IMR-90 (cell line): ENCODE results near the gene ARHGEF4. TPM values are rescaled to one million over a fixed set of nuclear protein-coding genes. Genes with fewer than 3 reads are reported as not detected.

ENCODE experiments used
- ATAC-seq: fragments of 200-7000 bp; cut with Tn5 transposase; 2 replicates; pipeline ENCODE4 v1.9.1; 2020; ENCODE audit warnings: low read depth, mild to moderate bottlenecking, moderate library complexity
- BruUV-seq: library from RNA; stranded (reverse); fragments of 400-500 nt; replicated peaks from 2 replicates; lab custom pipeline; 2021; lab: Mats Ljungman, UMichigan
- CTCF ChIA-PET: fragments of 300-600 bp; formaldehyde crosslinking; extraction: SDS; loops from one replicate; lab custom pipeline; 2021; ENCODE audit warnings: antibody characterized with exemption; lab: Yijun Ruan, JAX
- POLR2A ChIA-PET: fragments of 300-600 bp; sonication (Branson Sonifier 250); formaldehyde crosslinking; loops from one replicate; lab custom pipeline; 2022; ENCODE audit warnings: antibody characterized with exemption; ENCODE audit not compliant: unreplicated experiment; lab: Charles Lee
- DNase-seq: peaks from one replicate; pipeline ENCODE4 v3.0.0; 2013
- H2AFZ ChIP-seq: replicated peaks from 2 replicates; pipeline ENCODE3; 2013; ENCODE audit warnings: low read length, mild to moderate bottlenecking; ENCODE audit not compliant: poor library complexity
- H2AK5ac ChIP-seq: 2 replicates; pipeline ENCODE4 v1.6.1; 2013; ENCODE audit warnings: low read depth, low read length, inconsistent platforms
- H2AK9ac ChIP-seq: replicated peaks from 2 replicates; pipeline ENCODE3; 2013; ENCODE audit warnings: mild to moderate bottlenecking, low read depth, low read length, moderate library complexity; ENCODE audit not compliant: poor library complexity
- H2BK120ac ChIP-seq: 2 replicates; pipeline ENCODE4 v1.6.1; 2013; ENCODE audit warnings: low read depth, low read length, inconsistent platforms
- H2BK15ac ChIP-seq: 3 replicates; pipeline ENCODE4 v1.6.1; 2013; ENCODE audit warnings: low read depth, low read length, inconsistent platforms
- H2BK20ac ChIP-seq: 2 replicates; pipeline ENCODE4 v1.6.1; 2013; ENCODE audit warnings: low read depth, mild to moderate bottlenecking, inconsistent platforms, low read length, moderate library complexity
- H2BK5ac ChIP-seq: 2 replicates; pipeline ENCODE4 v1.6.1; 2013; ENCODE audit warnings: mild to moderate bottlenecking, low read depth, low read length, inconsistent platforms; ENCODE audit not compliant: poor library complexity, severe bottlenecking
- H3K14ac ChIP-seq: replicated peaks from 2 replicates; pipeline ENCODE4 v1.6.1; 2013; ENCODE audit warnings: low read depth, low read length, inconsistent platforms
- H3K18ac ChIP-seq: 2 replicates; pipeline ENCODE4 v1.6.1; 2013; ENCODE audit warnings: low read depth, low read length, control low read depth
- H3K23ac ChIP-seq: 2 replicates; pipeline ENCODE4 v1.6.1; 2013; ENCODE audit warnings: low read depth, low read length, inconsistent platforms
- H3K27ac ChIP-seq: 2 replicates; pipeline ENCODE4 v1.5.1; 2013; ENCODE audit warnings: mild to moderate bottlenecking, control low read depth, low read length; ENCODE audit not compliant: insufficient read depth
- H3K27me3 ChIP-seq: 2 replicates; pipeline ENCODE4 v1.6.1; 2013; ENCODE audit warnings: low read length; ENCODE audit not compliant: control insufficient read depth, insufficient read depth
- H3K36me3 ChIP-seq: 2 replicates; pipeline ENCODE4 v1.6.1; 2013; ENCODE audit warnings: low read length, mixed read lengths; ENCODE audit not compliant: control insufficient read depth, insufficient read depth
- H3K4ac ChIP-seq: 2 replicates; pipeline ENCODE4 v1.6.1; 2013; ENCODE audit warnings: low read depth, low read length, inconsistent platforms
- H3K4me1 ChIP-seq: 2 replicates; pipeline ENCODE4 v1.6.1; 2013; ENCODE audit warnings: low read length, mixed read lengths; ENCODE audit not compliant: control insufficient read depth, insufficient read depth
- H3K4me2 ChIP-seq: 2 replicates; pipeline ENCODE4 v1.6.1; 2013; ENCODE audit warnings: low read depth, mild to moderate bottlenecking, control low read depth, low read length, moderate library complexity
- H3K4me3 ChIP-seq: 2 replicates; pipeline ENCODE4 v1.5.1; 2013; ENCODE audit warnings: low read depth, mild to moderate bottlenecking, control low read depth, low read length, moderate library complexity; ENCODE audit not compliant: insufficient read depth
- H3K56ac ChIP-seq: 2 replicates; pipeline ENCODE4 v1.6.1; 2013; ENCODE audit warnings: low read length, inconsistent platforms; ENCODE audit not compliant: insufficient read depth; ENCODE audit errors: extremely low read depth
- H3K79me1 ChIP-seq, 2 experiments: 2 replicates each; pipeline ENCODE4 v1.6.1; 2013; ENCODE audit warnings: low read length in 2 of 2, inconsistent platforms in 1 of 2, low read depth in 1 of 2
- H3K9ac ChIP-seq: 2 replicates; pipeline ENCODE4 v1.6.1; 2013; ENCODE audit warnings: low read depth, low read length, control low read depth
- H3K9me1 ChIP-seq: 2 replicates; pipeline ENCODE4 v1.6.1; 2013; ENCODE audit warnings: low read length, inconsistent platforms; ENCODE audit not compliant: insufficient read depth
- H3K9me3 ChIP-seq: 2 replicates; pipeline ENCODE4 v1.6.1; 2013; ENCODE audit warnings: low read length; ENCODE audit not compliant: control insufficient read depth, insufficient read depth
- H4K20me1 ChIP-seq: 2 replicates; pipeline ENCODE4 v1.6.1; 2013; ENCODE audit warnings: low read length, inconsistent platforms; ENCODE audit not compliant: insufficient read depth
- H4K5ac ChIP-seq: 2 replicates; pipeline ENCODE4 v1.6.1; 2013; ENCODE audit warnings: mild to moderate bottlenecking, low read depth, low read length, control low read depth
- H4K8ac ChIP-seq, 2 experiments: 2 replicates each; pipeline ENCODE4 v1.6.1; 2013; ENCODE audit warnings: low read depth in 2 of 2, low read length in 2 of 2, control low read depth in 1 of 2, inconsistent platforms in 1 of 2
- H4K91ac ChIP-seq: 2 replicates; pipeline ENCODE4 v1.6.1; 2013; ENCODE audit warnings: low read depth, low read length, inconsistent platforms; ENCODE audit not compliant: insufficient read depth
- CEBPB ChIP-seq: IDR thresholded peaks from 2 replicates; pipeline ENCODE4 v1.6.1; 2012; ENCODE audit warnings: low read depth, low read length, improper control_type of control experiment
- CHD1 ChIP-seq: IDR thresholded peaks from 2 replicates; pipeline ENCODE4 v1.6.1; 2012; ENCODE audit warnings: low read depth, low read length, improper control_type of control experiment
- FOS ChIP-seq: fragments of 150-350 bp; IDR thresholded peaks from 2 replicates; pipeline ENCODE4 v1.6.1; 2016; ENCODE audit warnings: low read depth, low read length
- MAFK ChIP-seq: IDR thresholded peaks from 2 replicates; pipeline ENCODE4 v1.6.1; 2012; ENCODE audit warnings: low read depth, low read length, improper control_type of control experiment
- MAZ ChIP-seq: IDR thresholded peaks from 2 replicates; pipeline ENCODE4 v1.6.1; 2012; ENCODE audit warnings: low read depth, mild to moderate bottlenecking, low read length, improper control_type of control experiment, moderate library complexity, borderline replicate concordance
- MXI1 ChIP-seq: IDR thresholded peaks from 2 replicates; pipeline ENCODE4 v1.6.1; 2012; ENCODE audit warnings: low read depth, mild to moderate bottlenecking, low read length, moderate library complexity, borderline replicate concordance
- NFE2L2 ChIP-seq: fragments of 150-350 bp; IDR thresholded peaks from 2 replicates; pipeline ENCODE4 v1.6.1; 2016; ENCODE audit warnings: low read depth, mild to moderate bottlenecking, low read length
- POLR2A ChIP-seq: IDR thresholded peaks from 2 replicates; pipeline ENCODE4 v1.6.1; 2012; ENCODE audit warnings: mild to moderate bottlenecking, low read depth, low read length
- RAD21 ChIP-seq: IDR thresholded peaks from 2 replicates; pipeline ENCODE4 v1.6.1; 2012; ENCODE audit warnings: low read length, improper control_type of control experiment
- RCOR1 ChIP-seq: IDR thresholded peaks from 2 replicates; pipeline ENCODE4 v1.6.1; 2012; ENCODE audit warnings: mild to moderate bottlenecking, low read length, improper control_type of control experiment; ENCODE audit not compliant: insufficient replicate concordance
- RFX5 ChIP-seq: IDR thresholded peaks from 2 replicates; pipeline ENCODE4 v1.8.0; 2012; ENCODE audit warnings: low read depth, mild to moderate bottlenecking, low read length, moderate library complexity
- SMC3 ChIP-seq: fragments of 150-350 bp; IDR thresholded peaks from 2 replicates; pipeline ENCODE4 v1.6.1; 2016; ENCODE audit warnings: low read depth, mild to moderate bottlenecking, antibody characterized with exemption, low read length, moderate library complexity
- WGBS, 2 experiments: methylation state at CpG; one replicate each; pipeline versions ENCODE4 v1.1.5 to v1.1.7; 2013; ENCODE audit warnings: missing lambda C conversion rate in 2 of 2; ENCODE audit not compliant: insufficient read length in 1 of 2; ENCODE audit errors: extremely low coverage in 2 of 2; 5-methylcytosine and 5-hydroxymethylcytosine counted together
- dilution Hi-C: fragments of 300-500 bp; cut with HindIII; formaldehyde crosslinking; loops from one replicate; pipeline ENCODE4 v1.14.3; 2018; ENCODE audit warnings: low sequenced_read_pairs; ENCODE audit not compliant: unreplicated experiment
- in situ Hi-C: fragments of 300-500 bp; cut with MboI; formaldehyde crosslinking; loops from 3 replicates; pipeline ENCODE4 v1.14.3; 2019; ENCODE audit warnings: low sequenced_read_pairs, inconsistent platforms, mixed read lengths
- intact Hi-C: fragments of 100-400 bp; cut with micrococcal nuclease; formaldehyde crosslinking; loops from 2 replicates; pipeline ENCODE4 v1.10.0; 2022
- polyA plus RNA-seq, 3 experiments: library from polyadenylated mRNA; depleted of rRNA; stranded (reverse); fragments of >200 nt; gene quantifications; 2 replicates each; pipeline ENCODE4 v1.2.3, GENCODE V29; 2012; ENCODE audit warnings: low replicate concordance in 1 of 3
- total RNA-seq: library from RNA; depleted of rRNA; stranded (reverse); fragments of >200 nt; gene quantifications from 2 replicates; pipeline ENCODE4 v1.2.3, GENCODE V29; 2012
- TF ChIP-seq, protein P1 (sequence below): fragments of 150-350 bp; IDR thresholded peaks from 2 replicates; pipeline ENCODE4 v1.6.1; 2017; ENCODE audit warnings: mild to moderate bottlenecking, antibody characterized with exemption, low read length, low read depth
- TF ChIP-seq, protein P2 (sequence below): fragments of 150-350 bp; IDR thresholded peaks from 2 replicates; pipeline ENCODE4 v1.6.1; 2016; ENCODE audit warnings: low read depth, mild to moderate bottlenecking, low read length, moderate library complexity, borderline replicate concordance
- TF ChIP-seq, protein P3 (sequence below): conservative IDR thresholded peaks from 2 replicates; pipeline ENCODE4 v1.5.1; 2012; ENCODE audit warnings: mild to moderate bottlenecking, low read depth, low read length, improper control_type of control experiment

Gene ARHGEF4
- total and polyA plus RNA-seq, 2 of the 4 experiments (the other 2 are of a cell fraction): 2.7 to 5.0 TPM

DNA sequence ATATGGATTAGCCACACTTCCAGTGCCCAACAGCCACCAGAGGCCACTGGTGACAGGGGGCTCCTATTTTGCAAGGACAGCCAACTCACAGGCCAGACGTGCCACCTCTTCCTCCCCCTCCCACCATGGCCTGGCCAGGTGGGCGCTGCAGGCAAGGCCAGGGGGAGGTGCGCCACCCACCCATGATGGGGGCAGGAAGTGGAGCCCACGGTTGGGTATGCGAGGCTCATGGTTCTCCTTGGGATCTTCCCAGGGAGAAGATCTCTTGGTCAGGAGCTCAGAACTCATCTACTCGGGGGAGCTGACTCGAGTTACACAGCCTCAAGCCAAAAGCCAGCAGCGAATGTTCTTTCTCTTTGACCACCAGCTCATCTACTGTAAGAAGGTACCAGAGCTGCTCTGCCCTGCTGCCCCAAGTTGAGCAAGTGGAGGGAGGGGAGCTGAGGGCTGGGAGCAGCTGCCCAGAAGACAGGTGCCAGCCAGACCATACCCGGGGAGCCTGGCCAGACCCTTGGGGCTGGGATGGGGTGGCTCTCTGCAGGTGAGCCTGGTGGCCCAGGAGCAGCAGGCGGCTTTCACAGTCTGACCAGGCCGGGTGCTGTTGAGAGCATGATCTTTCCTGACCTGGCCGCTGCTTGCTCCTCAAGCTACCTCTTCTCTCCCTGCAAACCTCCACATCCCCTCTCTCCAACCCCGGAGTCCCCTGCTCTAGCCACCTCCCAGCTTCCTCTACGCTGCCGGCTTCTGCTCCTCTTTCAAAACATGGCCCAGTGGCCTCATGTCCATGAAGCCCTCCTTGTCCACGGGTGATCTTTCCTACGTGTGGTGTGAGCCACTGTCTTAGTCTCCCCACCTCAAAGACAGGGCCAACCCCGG lies 206.7 kb downstream of the ARHGEF4 start:
- CTCF ChIA-PET: no interaction called here
- in situ Hi-C loops: no loop called here
- no peak for TF ChIP-seq CEBPB
- TF ChIP-seq MAFK: no peak
- TF ChIP-seq, protein P1, sequence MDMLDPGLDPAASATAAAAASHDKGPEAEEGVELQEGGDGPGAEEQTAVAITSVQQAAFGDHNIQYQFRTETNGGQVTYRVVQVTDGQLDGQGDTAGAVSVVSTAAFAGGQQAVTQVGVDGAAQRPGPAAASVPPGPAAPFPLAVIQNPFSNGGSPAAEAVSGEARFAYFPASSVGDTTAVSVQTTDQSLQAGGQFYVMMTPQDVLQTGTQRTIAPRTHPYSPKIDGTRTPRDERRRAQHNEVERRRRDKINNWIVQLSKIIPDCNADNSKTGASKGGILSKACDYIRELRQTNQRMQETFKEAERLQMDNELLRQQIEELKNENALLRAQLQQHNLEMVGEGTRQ: no peak
- no peak for TF ChIP-seq FOS
- TF ChIP-seq, protein P2, sequence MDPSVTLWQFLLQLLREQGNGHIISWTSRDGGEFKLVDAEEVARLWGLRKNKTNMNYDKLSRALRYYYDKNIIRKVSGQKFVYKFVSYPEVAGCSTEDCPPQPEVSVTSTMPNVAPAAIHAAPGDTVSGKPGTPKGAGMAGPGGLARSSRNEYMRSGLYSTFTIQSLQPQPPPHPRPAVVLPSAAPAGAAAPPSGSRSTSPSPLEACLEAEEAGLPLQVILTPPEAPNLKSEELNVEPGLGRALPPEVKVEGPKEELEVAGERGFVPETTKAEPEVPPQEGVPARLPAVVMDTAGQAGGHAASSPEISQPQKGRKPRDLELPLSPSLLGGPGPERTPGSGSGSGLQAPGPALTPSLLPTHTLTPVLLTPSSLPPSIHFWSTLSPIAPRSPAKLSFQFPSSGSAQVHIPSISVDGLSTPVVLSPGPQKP: no peak
- no peak for TF ChIP-seq MXI1
- no peak for TF ChIP-seq CHD1
- no peak for TF ChIP-seq MAZ
- TF ChIP-seq, protein P3, sequence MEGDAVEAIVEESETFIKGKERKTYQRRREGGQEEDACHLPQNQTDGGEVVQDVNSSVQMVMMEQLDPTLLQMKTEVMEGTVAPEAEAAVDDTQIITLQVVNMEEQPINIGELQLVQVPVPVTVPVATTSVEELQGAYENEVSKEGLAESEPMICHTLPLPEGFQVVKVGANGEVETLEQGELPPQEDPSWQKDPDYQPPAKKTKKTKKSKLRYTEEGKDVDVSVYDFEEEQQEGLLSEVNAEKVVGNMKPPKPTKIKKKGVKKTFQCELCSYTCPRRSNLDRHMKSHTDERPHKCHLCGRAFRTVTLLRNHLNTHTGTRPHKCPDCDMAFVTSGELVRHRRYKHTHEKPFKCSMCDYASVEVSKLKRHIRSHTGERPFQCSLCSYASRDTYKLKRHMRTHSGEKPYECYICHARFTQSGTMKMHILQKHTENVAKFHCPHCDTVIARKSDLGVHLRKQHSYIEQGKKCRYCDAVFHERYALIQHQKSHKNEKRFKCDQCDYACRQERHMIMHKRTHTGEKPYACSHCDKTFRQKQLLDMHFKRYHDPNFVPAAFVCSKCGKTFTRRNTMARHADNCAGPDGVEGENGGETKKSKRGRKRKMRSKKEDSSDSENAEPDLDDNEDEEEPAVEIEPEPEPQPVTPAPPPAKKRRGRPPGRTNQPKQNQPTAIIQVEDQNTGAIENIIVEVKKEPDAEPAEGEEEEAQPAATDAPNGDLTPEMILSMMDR: no peak
- TF ChIP-seq POLR2A: no peak
- TF ChIP-seq RAD21: no peak
- no peak for TF ChIP-seq RCOR1
- TF ChIP-seq SMC3: no peak
- TF ChIP-seq NFE2L2: no peak
- TF ChIP-seq RFX5: no peak

More for the DNA sequence above, 206.7 kb downstream of the ARHGEF4 start:
- H3K9me1 ChIP-seq: no peaks in the 10 kb centered on the region
- no peak overlapping the region for H2BK5ac ChIP-seq
- no peak overlapping the region for H4K91ac ChIP-seq
- H3K9me3 ChIP-seq: no peaks in the 10 kb centered on the region
- no peak overlapping the region for H2AFZ ChIP-seq
- no peak overlapping the region for H2AK5ac ChIP-seq
- H3K4me3 ChIP-seq: no peak overlapping the region
- intact Hi-C loops (no loop called here), dilution Hi-C loops (no loop called here)
- BruUV-seq: no TSS peak
- 95% methylated on average over 4 of the region's 18 CpGs; no CpG with 5 or more reads in 1 of the 2 experiments for WGBS, 2 experiments
- H2AK9ac ChIP-seq: peak overlapping the region; percentile 23
- H3K56ac ChIP-seq: no peak overlapping the region
- no peak overlapping the region for H3K18ac ChIP-seq
- POLR2A ChIA-PET: no interaction called here
- no peak overlapping the region for H2BK120ac ChIP-seq
- H4K20me1 ChIP-seq: peaks cover 9% of the 10 kb centered on the region; the same call in 1 of the 2 replicates
- no peak overlapping the region for H3K9ac ChIP-seq
- no peak overlapping the region for H3K23ac ChIP-seq
- no peak overlapping the region for H2BK20ac ChIP-seq
- no peak overlapping the region for H3K27ac ChIP-seq
- no peak overlapping the region for H3K14ac ChIP-seq
- H4K8ac ChIP-seq: no peak overlapping the region
- peaks cover 8% of the 10 kb centered on the region; the same call in 1 of the 2 replicates for H3K27me3 ChIP-seq
- DNase-seq (no peak), ATAC-seq (no peak)
- H2BK15ac ChIP-seq: no peak overlapping the region
- H3K4me2 ChIP-seq: no peak overlapping the region
- no peak overlapping the region for H4K5ac ChIP-seq
- H3K4ac ChIP-seq: no peak overlapping the region
- H3K4me1 ChIP-seq: no peaks in the 10 kb centered on the region
- no peaks in the 10 kb centered on the region for H3K79me1 ChIP-seq
- H3K36me3 ChIP-seq: peaks cover 14% of the 10 kb centered on the region
